ENCODE results near the gene RAD18.

The RAD18 gene

DNA sequence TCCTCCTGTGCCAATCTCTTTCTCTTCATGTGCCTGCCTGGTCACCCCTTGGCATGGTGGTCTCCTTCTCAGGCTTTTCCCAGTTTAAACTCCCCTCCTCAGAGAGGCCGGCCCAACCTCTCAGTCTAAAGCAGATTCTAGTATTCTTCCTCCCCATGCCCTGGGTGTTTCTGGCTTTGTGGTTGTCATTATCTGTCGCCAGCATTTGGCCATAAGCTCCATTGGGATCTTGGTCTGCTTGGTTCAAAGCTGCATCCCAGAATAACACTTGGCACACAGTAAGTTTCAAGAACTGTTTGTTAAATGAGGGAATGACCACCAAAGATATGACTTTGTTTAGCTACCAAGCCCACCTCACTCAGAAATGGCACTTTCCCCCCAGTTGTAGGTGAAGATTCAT is 11.2 kb upstream of the RAD18 start:
- ATAC-seq: no peak
- TF ChIP-seq SNAI2 (CRISPR knock-in tag; IDR thresholded peaks at IDR 0.05) (no peak), GLIS3 (CRISPR knock-in tag; IDR thresholded peaks at IDR 0.05) (no peak), ESRRG (CRISPR knock-in tag; IDR thresholded peaks at IDR 0.05) (no peak), ZNF565 (CRISPR knock-in tag; conservative IDR thresholded peaks at IDR 0.05; ENCODE audit: low read depth) (no peak)

DNA sequence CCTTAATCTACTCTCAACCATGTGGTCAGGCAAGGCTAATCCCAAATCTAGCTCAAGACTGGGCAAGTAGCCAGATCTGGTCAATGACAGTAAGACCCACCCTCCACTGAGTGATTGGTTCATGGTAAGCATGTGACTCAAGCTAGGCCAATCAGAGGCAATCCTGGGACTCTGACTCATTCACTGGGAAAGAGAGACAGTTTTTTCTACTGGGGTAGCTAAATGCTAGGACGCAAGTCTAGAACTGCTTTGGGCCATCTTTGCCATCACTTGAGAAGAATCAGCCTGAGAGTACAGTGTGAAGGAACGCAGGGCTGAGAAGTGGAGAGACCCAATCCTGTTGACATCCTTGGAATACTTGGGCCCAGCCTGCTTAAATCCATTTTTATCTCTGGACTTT is 9.4 kb upstream of the RAD18 start:
- no peak for TF ChIP-seq SNAI2 (CRISPR knock-in tag; IDR thresholded peaks at IDR 0.05)
- no peak for TF ChIP-seq CSDC2 (CRISPR knock-in tag; IDR thresholded peaks at IDR 0.05)
- no peak for TF ChIP-seq ZFP3 (CRISPR knock-in tag; IDR thresholded peaks at IDR 0.05)
- TF ChIP-seq ZNF70 (CRISPR knock-in tag; IDR thresholded peaks at IDR 0.05): no peak
- no peak for TF ChIP-seq TOX (CRISPR knock-in tag; IDR thresholded peaks at IDR 0.05; ENCODE audit: borderline replicate concordance)
- TF ChIP-seq ZFP30 (CRISPR knock-in tag; IDR thresholded peaks at IDR 0.05): no peak
- no peak for TF ChIP-seq ISL1 (CRISPR knock-in tag; IDR thresholded peaks at IDR 0.05)
- no peak for TF ChIP-seq ESRRG (CRISPR knock-in tag; IDR thresholded peaks at IDR 0.05)
- no peak for TF ChIP-seq ARNTL (CRISPR knock-in tag; IDR thresholded peaks at IDR 0.05; ENCODE audit: borderline replicate concordance, low read depth)
- TF ChIP-seq TCF4 (CRISPR knock-in tag; IDR thresholded peaks at IDR 0.05; ENCODE audit: borderline replicate concordance): no peak
- TF ChIP-seq ZC3H10 (CRISPR knock-in tag; IDR thresholded peaks at IDR 0.05): no peak
- TF ChIP-seq, protein P1, sequence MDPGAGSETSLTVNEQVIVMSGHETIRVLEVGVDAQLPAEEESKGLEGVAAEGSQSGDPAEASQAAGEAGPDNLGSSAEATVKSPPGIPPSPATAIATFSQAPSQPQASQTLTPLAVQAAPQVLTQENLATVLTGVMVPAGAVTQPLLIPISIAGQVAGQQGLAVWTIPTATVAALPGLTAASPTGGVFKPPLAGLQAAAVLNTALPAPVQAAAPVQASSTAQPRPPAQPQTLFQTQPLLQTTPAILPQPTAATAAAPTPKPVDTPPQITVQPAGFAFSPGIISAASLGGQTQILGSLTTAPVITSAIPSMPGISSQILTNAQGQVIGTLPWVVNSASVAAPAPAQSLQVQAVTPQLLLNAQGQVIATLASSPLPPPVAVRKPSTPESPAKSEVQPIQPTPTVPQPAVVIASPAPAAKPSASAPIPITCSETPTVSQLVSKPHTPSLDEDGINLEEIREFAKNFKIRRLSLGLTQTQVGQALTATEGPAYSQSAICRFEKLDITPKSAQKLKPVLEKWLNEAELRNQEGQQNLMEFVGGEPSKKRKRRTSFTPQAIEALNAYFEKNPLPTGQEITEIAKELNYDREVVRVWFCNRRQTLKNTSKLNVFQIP (CRISPR knock-in tag; IDR thresholded peaks at IDR 0.05; ENCODE audit: borderline replicate concordance, low read depth): no peak
- TF ChIP-seq RARB (CRISPR knock-in tag; IDR thresholded peaks at IDR 0.05): no peak
- no peak for TF ChIP-seq ZNF565 (CRISPR knock-in tag; conservative IDR thresholded peaks at IDR 0.05; ENCODE audit: low read depth)
- TF ChIP-seq ZNF8 (CRISPR knock-in tag; IDR thresholded peaks at IDR 0.05): no peak
- TF ChIP-seq BACH2 (CRISPR knock-in tag; IDR thresholded peaks at IDR 0.05; ENCODE audit: borderline replicate concordance): no peak
- no peak for TF ChIP-seq PATZ1 (CRISPR knock-in tag; IDR thresholded peaks at IDR 0.05; ENCODE audit: borderline replicate concordance)
- TF ChIP-seq OSR1 (CRISPR knock-in tag; IDR thresholded peaks at IDR 0.05): no peak
- TF ChIP-seq, protein P2, sequence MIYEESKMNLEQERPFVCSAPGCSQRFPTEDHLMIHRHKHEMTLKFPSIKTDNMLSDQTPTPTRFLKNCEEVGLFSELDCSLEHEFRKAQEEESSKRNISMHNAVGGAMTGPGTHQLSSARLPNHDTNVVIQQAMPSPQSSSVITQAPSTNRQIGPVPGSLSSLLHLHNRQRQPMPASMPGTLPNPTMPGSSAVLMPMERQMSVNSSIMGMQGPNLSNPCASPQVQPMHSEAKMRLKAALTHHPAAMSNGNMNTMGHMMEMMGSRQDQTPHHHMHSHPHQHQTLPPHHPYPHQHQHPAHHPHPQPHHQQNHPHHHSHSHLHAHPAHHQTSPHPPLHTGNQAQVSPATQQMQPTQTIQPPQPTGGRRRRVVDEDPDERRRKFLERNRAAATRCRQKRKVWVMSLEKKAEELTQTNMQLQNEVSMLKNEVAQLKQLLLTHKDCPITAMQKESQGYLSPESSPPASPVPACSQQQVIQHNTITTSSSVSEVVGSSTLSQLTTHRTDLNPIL (CRISPR knock-in tag; IDR thresholded peaks at IDR 0.05; ENCODE audit: low read depth): no peak
- peak; percentile 41; the same call in 2 of the 3 replicates for ATAC-seq

DNA sequence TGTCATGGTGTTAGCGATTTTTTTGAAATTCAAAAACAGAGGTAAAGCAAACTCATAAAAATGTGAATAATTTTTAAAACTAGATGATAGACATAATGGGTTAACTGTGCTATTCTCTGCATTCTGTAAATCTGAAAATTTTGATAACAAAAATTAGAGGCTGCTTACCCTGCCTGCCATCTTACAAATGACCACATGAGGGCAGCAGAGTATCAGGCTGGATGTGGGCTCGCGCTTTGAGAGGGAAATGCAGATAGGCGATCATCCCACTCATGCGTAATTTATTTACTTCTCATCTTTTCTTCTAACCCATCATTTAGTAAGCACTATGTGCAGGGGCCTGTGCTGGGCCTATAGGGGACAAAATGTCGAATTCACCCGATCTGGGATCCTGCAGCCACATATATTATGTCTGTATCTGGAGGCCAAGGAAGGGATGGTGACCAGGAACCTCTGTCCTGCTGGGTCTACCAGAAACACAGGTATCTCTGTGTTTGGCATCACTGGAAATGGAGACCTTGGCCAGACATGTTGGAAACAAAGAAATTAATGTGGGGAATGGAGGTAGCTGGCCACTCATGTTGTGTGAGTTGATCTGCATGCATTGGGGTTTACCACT is 7.8 kb upstream of the RAD18 start:
- TF ChIP-seq, protein P3, sequence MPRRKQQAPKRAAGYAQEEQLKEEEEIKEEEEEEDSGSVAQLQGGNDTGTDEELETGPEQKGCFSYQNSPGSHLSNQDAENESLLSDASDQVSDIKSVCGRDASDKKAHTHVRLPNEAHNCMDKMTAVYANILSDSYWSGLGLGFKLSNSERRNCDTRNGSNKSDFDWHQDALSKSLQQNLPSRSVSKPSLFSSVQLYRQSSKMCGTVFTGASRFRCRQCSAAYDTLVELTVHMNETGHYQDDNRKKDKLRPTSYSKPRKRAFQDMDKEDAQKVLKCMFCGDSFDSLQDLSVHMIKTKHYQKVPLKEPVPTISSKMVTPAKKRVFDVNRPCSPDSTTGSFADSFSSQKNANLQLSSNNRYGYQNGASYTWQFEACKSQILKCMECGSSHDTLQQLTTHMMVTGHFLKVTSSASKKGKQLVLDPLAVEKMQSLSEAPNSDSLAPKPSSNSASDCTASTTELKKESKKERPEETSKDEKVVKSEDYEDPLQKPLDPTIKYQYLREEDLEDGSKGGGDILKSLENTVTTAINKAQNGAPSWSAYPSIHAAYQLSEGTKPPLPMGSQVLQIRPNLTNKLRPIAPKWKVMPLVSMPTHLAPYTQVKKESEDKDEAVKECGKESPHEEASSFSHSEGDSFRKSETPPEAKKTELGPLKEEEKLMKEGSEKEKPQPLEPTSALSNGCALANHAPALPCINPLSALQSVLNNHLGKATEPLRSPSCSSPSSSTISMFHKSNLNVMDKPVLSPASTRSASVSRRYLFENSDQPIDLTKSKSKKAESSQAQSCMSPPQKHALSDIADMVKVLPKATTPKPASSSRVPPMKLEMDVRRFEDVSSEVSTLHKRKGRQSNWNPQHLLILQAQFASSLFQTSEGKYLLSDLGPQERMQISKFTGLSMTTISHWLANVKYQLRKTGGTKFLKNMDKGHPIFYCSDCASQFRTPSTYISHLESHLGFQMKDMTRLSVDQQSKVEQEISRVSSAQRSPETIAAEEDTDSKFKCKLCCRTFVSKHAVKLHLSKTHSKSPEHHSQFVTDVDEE (CRISPR knock-in tag; IDR thresholded peaks at IDR 0.05): no peak
- no peak for TF ChIP-seq BACH2 (CRISPR knock-in tag; IDR thresholded peaks at IDR 0.05; ENCODE audit: borderline replicate concordance)
- TF ChIP-seq ARNTL (CRISPR knock-in tag; IDR thresholded peaks at IDR 0.05; ENCODE audit: borderline replicate concordance, low read depth): no peak
- TF ChIP-seq, protein P1 (CRISPR knock-in tag; IDR thresholded peaks at IDR 0.05; ENCODE audit: borderline replicate concordance, low read depth): no peak
- no peak for TF ChIP-seq ZNF70 (CRISPR knock-in tag; IDR thresholded peaks at IDR 0.05)
- no peak for TF ChIP-seq TOX (CRISPR knock-in tag; IDR thresholded peaks at IDR 0.05; ENCODE audit: borderline replicate concordance)
- no peak for TF ChIP-seq ESRRG (CRISPR knock-in tag; IDR thresholded peaks at IDR 0.05)
- TF ChIP-seq ZFP3 (CRISPR knock-in tag; IDR thresholded peaks at IDR 0.05): no peak
- no peak for TF ChIP-seq CSDC2 (CRISPR knock-in tag; IDR thresholded peaks at IDR 0.05)
- TF ChIP-seq ZNF8 (CRISPR knock-in tag; IDR thresholded peaks at IDR 0.05): no peak
- TF ChIP-seq, protein P4, sequence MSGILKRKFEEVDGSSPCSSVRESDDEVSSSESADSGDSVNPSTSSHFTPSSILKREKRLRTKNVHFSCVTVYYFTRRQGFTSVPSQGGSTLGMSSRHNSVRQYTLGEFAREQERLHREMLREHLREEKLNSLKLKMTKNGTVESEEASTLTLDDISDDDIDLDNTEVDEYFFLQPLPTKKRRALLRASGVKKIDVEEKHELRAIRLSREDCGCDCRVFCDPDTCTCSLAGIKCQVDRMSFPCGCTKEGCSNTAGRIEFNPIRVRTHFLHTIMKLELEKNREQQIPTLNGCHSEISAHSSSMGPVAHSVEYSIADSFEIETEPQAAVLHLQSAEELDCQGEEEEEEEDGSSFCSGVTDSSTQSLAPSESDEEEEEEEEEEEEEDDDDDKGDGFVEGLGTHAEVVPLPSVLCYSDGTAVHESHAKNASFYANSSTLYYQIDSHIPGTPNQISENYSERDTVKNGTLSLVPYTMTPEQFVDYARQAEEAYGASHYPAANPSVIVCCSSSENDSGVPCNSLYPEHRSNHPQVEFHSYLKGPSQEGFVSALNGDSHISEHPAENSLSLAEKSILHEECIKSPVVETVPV (CRISPR knock-in tag; IDR thresholded peaks at IDR 0.05): no peak
- no peak for TF ChIP-seq ZC3H10 (CRISPR knock-in tag; IDR thresholded peaks at IDR 0.05)
- no peak for TF ChIP-seq OSR1 (CRISPR knock-in tag; IDR thresholded peaks at IDR 0.05)
- no peak for TF ChIP-seq TCF4 (CRISPR knock-in tag; IDR thresholded peaks at IDR 0.05; ENCODE audit: borderline replicate concordance)
- no peak for TF ChIP-seq SNAI2 (CRISPR knock-in tag; IDR thresholded peaks at IDR 0.05)
- TF ChIP-seq ISL1 (CRISPR knock-in tag; IDR thresholded peaks at IDR 0.05): no peak
- TF ChIP-seq ZNF565 (CRISPR knock-in tag; conservative IDR thresholded peaks at IDR 0.05; ENCODE audit: low read depth): no peak
- TF ChIP-seq PPARA (CRISPR knock-in tag; IDR thresholded peaks at IDR 0.05; ENCODE audit: borderline replicate concordance): no peak
- ATAC-seq: peak; percentile 87

Data from SK-N-SH treated with all-trans-retinoic acid at 6 μM for 48 hours (cell line).